Calu3 (cell line): ENCODE measurements around the gene TMEM178B. TPM values are rescaled to one million over a fixed set of nuclear protein-coding genes. Genes with fewer than 3 reads are reported as not detected.

ENCODE experiments used
- BruUV-seq: library from RNA; stranded (reverse); fragments of 400-500 nt; replicated peaks from 2 replicates; lab custom pipeline; 2021; lab: Mats Ljungman, UMichigan
- CTCF ChIA-PET: fragments of 300-600 bp; sonication (Branson Sonifier 250); formaldehyde crosslinking; loops from one replicate; lab custom pipeline; 2022; ENCODE audit warnings: antibody characterized with exemption; lab: Charles Lee
- DNase-seq: peaks from one replicate; pipeline ENCODE4 v3.0.0; 2022
- H3K27ac Mint-ChIP-seq: one replicate; pipeline ENCODE4 v1.8.0; 2022; ENCODE audit warnings: mixed read lengths; ENCODE audit not compliant: unreplicated experiment
- H3K27me3 Mint-ChIP-seq: one replicate; pipeline ENCODE4 v1.8.0; 2022; ENCODE audit warnings: mixed read lengths; ENCODE audit not compliant: unreplicated experiment
- H3K36me3 Mint-ChIP-seq: one replicate; pipeline ENCODE4 v1.8.0; 2022; ENCODE audit warnings: mild to moderate bottlenecking, moderate library complexity, mixed read lengths; ENCODE audit not compliant: insufficient read depth, unreplicated experiment
- H3K4me1 Mint-ChIP-seq: one replicate; pipeline ENCODE4 v1.8.0; 2022; ENCODE audit warnings: mild to moderate bottlenecking, low read depth, mixed read lengths; ENCODE audit not compliant: unreplicated experiment
- H3K4me3 Mint-ChIP-seq: one replicate; pipeline ENCODE4 v1.8.0; 2022; ENCODE audit warnings: mild to moderate bottlenecking, low read depth, moderate library complexity, mixed read lengths; ENCODE audit not compliant: unreplicated experiment
- H3K9me3 Mint-ChIP-seq: one replicate; pipeline ENCODE4 v1.8.0; 2022; ENCODE audit warnings: low read depth, mixed read lengths; ENCODE audit not compliant: unreplicated experiment
- CTCF ChIP-seq: fragments of 200-600 bp; IDR thresholded peaks from one replicate; pipeline ENCODE4 v1.8.0; 2022; ENCODE audit warnings: antibody characterized with exemption; ENCODE audit not compliant: unreplicated experiment
- intact Hi-C: fragments of 100-400 bp; cut with micrococcal nuclease; formaldehyde crosslinking; loops from one replicate; pipeline ENCODE4 v1.10.0; 2022; ENCODE audit not compliant: unreplicated experiment
- total RNA-seq: library from RNA; stranded (reverse); gene quantifications from 2 replicates; pipeline ENCODE4 v1.2.3, GENCODE V29; 2022

The TMEM178B gene
- total RNA-seq, 1 experiment from 2014 or later, result 1.5 TPM

GRCh38 chr7:141142058-141142457 is 68.2 kb downstream of the TMEM178B start:
- intact Hi-C loops, result no loop called here
- Mint-ChIP-seq H3K9me3 (no peaks in the 10 kb centered on the region), H3K4me1 (no peaks in the 10 kb centered on the region), H3K27me3 (no peaks in the 10 kb centered on the region), H3K27ac (no peak overlapping the region), H3K4me3 (no peak overlapping the region), H3K36me3 (no peaks in the 10 kb centered on the region)
- no peak for TF ChIP-seq CTCF
- BruUV-seq, result no TSS peak
- no peak for DNase-seq
- CTCF ChIA-PET, result no interaction called here

- no peaks in the 10 kb centered on the region for H3K27me3 Mint-ChIP-seq
- H3K9me3 Mint-ChIP-seq, result no peaks in the 10 kb centered on the region
- BruUV-seq, result no TSS peak
- DNase-seq, result no peak
- H3K4me3 Mint-ChIP-seq, result no peak overlapping the region
- H3K4me1 Mint-ChIP-seq, result no peaks in the 10 kb centered on the region
- H3K36me3 Mint-ChIP-seq, result no peaks in the 10 kb centered on the region
- TF ChIP-seq CTCF, result no peak
- H3K27ac Mint-ChIP-seq, result no peak overlapping the region
- intact Hi-C loops, result no loop called here
- CTCF ChIA-PET, result no interaction called here
These were observed 71.2 kb downstream of the TMEM178B start for GRCh38 chr7:141144921-141145629.

GRCh38 chr7:141145630-141145982 is 71.7 kb downstream of the TMEM178B start:
- H3K4me1 Mint-ChIP-seq, result no peaks in the 10 kb centered on the region
- CTCF ChIA-PET, result no interaction called here
- no peaks in the 10 kb centered on the region for H3K27me3 Mint-ChIP-seq
- no peak for TF ChIP-seq CTCF
- BruUV-seq, result no TSS peak
- DNase-seq, result no peak
- no peak overlapping the region for H3K4me3 Mint-ChIP-seq
- H3K36me3 Mint-ChIP-seq, result no peaks in the 10 kb centered on the region
- intact Hi-C loops, result no loop called here
- no peak overlapping the region for H3K27ac Mint-ChIP-seq
- H3K9me3 Mint-ChIP-seq, result no peaks in the 10 kb centered on the region

- DNase-seq, result no peak
- CTCF ChIA-PET, result no interaction called here
- intact Hi-C loops, result no loop called here
- H3K27me3 Mint-ChIP-seq, result no peaks in the 10 kb centered on the region
- no peak overlapping the region for H3K27ac Mint-ChIP-seq
- no peaks in the 10 kb centered on the region for H3K9me3 Mint-ChIP-seq
- TF ChIP-seq CTCF, result no peak
- no peak overlapping the region for H3K4me3 Mint-ChIP-seq
- no peaks in the 10 kb centered on the region for H3K4me1 Mint-ChIP-seq
- BruUV-seq, result no TSS peak
- no peaks in the 10 kb centered on the region for H3K36me3 Mint-ChIP-seq
These were observed 73.6 kb downstream of the TMEM178B start for GRCh38 chr7:141147482-141147881.
